GM23338 (cell line): ENCODE measurements around the gene CHST14. TPM values are rescaled to one million over a fixed set of nuclear protein-coding genes. Genes with fewer than 3 reads are reported as not detected.

Source experiments
- ATAC-seq: fragments of 200-7000 bp; cut with Tn5 transposase; 3 replicates; pipeline ENCODE4 v1.9.1; 2020
- DNase-seq: peaks from one replicate; pipeline ENCODE4 v3.0.0-alpha.2; 2015; ENCODE audit warnings: low spot score
- H2AFZ ChIP-seq: fragments of 200-600 bp; sonication (generic); 2 replicates; pipeline ENCODE4 v1.8.0; 2016; ENCODE audit warnings: antibody characterized with exemption, mild to moderate bottlenecking, moderate library complexity
- H3F3A ChIP-seq: fragments of 200-600 bp; sonication (generic); replicated peaks from 2 replicates; pipeline ENCODE4 v1.8.0; 2017; ENCODE audit warnings: antibody characterized with exemption, mixed run types, low read depth
- H3K27ac ChIP-seq: fragments of 200-600 bp; sonication (generic); 2 replicates; pipeline ENCODE4 v1.6.1; 2016; ENCODE audit warnings: low read depth
- H3K27me3 ChIP-seq: fragments of 200-600 bp; sonication (generic); 2 replicates; pipeline ENCODE4 v1.8.0; 2016; ENCODE audit warnings: mild to moderate bottlenecking, mixed run types, moderate library complexity; ENCODE audit not compliant: insufficient read depth
- H3K36me3 ChIP-seq: fragments of 200-600 bp; sonication (generic); 2 replicates; pipeline ENCODE4 v1.8.0; 2016; ENCODE audit warnings: mild to moderate bottlenecking; ENCODE audit not compliant: insufficient read depth
- H3K4me1 ChIP-seq: fragments of 200-600 bp; sonication (generic); 2 replicates; pipeline ENCODE4 v1.8.0; 2016; ENCODE audit warnings: mild to moderate bottlenecking, moderate library complexity; ENCODE audit not compliant: insufficient read depth
- H3K4me2 ChIP-seq: fragments of 200-600 bp; sonication (generic); 2 replicates; pipeline ENCODE4 v1.7.1; 2017; ENCODE audit warnings: mixed run types
- H3K4me3 ChIP-seq: fragments of 200-600 bp; sonication (generic); 2 replicates; pipeline ENCODE4 v1.6.1; 2016; ENCODE audit warnings: mixed run types
- H3K79me2 ChIP-seq: fragments of 200-600 bp; sonication (generic); replicated peaks from 2 replicates; pipeline ENCODE4 v1.8.0; 2017; ENCODE audit warnings: mild to moderate bottlenecking; ENCODE audit not compliant: insufficient read depth
- H3K9me2 ChIP-seq: fragments of 200-600 bp; sonication (generic); 2 replicates; pipeline ENCODE4 v1.8.0; 2017; ENCODE audit not compliant: insufficient read depth
- H4K20me1 ChIP-seq: fragments of 200-600 bp; sonication (generic); replicated peaks from 2 replicates; pipeline ENCODE4 v1.8.0; 2017; ENCODE audit warnings: mild to moderate bottlenecking; ENCODE audit not compliant: insufficient read depth
- H3K27ac Mint-ChIP-seq: 2 replicates; pipeline ENCODE4 v1.8.0; 2020; ENCODE audit warnings: inconsistent platforms, mild to moderate bottlenecking, moderate library complexity, mixed read lengths
- H3K27me3 Mint-ChIP-seq: 3 replicates; pipeline ENCODE4 v1.8.0; 2022; ENCODE audit warnings: low read depth, mild to moderate bottlenecking, moderate library complexity, mixed read lengths, inconsistent platforms; ENCODE audit not compliant: insufficient read depth, poor library complexity
- H3K36me3 Mint-ChIP-seq: 3 replicates; pipeline ENCODE4 v1.8.0; 2021; ENCODE audit warnings: low read depth, mild to moderate bottlenecking, inconsistent platforms, moderate library complexity, mixed read lengths
- H3K4me1 Mint-ChIP-seq: 3 replicates; pipeline ENCODE4 v1.8.0; 2020; ENCODE audit warnings: mild to moderate bottlenecking, inconsistent platforms, mixed read lengths
- H3K4me3 Mint-ChIP-seq: 3 replicates; pipeline ENCODE4 v1.8.0; 2021; ENCODE audit warnings: moderate library complexity, mild to moderate bottlenecking, inconsistent platforms, mixed read lengths
- H3K9me3 Mint-ChIP-seq: 3 replicates; pipeline ENCODE4 v1.8.0; 2020; ENCODE audit warnings: moderate library complexity, mild to moderate bottlenecking, inconsistent platforms, mixed read lengths
- CREB1 ChIP-seq: fragments of 250-450 bp; sonication (Bioruptor Pico); IDR thresholded peaks from 2 replicates; pipeline ENCODE4 v1.5.0; 2020; ENCODE audit warnings: low read depth, mild to moderate bottlenecking, moderate library complexity
- EZH2 ChIP-seq: fragments of 200-600 bp; sonication (generic); IDR thresholded peaks from one replicate; pipeline ENCODE4 v1.8.0; 2017; ENCODE audit warnings: antibody characterized with exemption, mild to moderate bottlenecking, low read depth; ENCODE audit not compliant: unreplicated experiment
- EZH2phosphoT487 ChIP-seq: fragments of 200-600 bp; sonication (generic); IDR thresholded peaks from one replicate; pipeline ENCODE4 v1.8.1; 2018; ENCODE audit warnings: antibody characterized with exemption; ENCODE audit not compliant: unreplicated experiment
- JUNB ChIP-seq: IDR thresholded peaks from one replicate; pipeline ENCODE4 v1.6.1; 2016; ENCODE audit warnings: antibody characterized with exemption; ENCODE audit not compliant: unreplicated experiment
- NANOG ChIP-seq: IDR thresholded peaks from 2 replicates; pipeline ENCODE4 v1.6.1; 2016; ENCODE audit warnings: antibody characterized with exemption, borderline replicate concordance
- POLR2AphosphoS5 ChIP-seq: IDR thresholded peaks from 2 replicates; pipeline ENCODE4 v1.6.1; 2016; ENCODE audit warnings: antibody characterized with exemption, low read depth
- REST ChIP-seq: IDR thresholded peaks from one replicate; pipeline ENCODE4 v1.6.1; 2018; ENCODE audit warnings: antibody characterized with exemption; ENCODE audit not compliant: unreplicated experiment
- STAT1 ChIP-seq: IDR thresholded peaks from one replicate; pipeline ENCODE4 v1.6.1; 2016; ENCODE audit warnings: antibody characterized with exemption; ENCODE audit not compliant: unreplicated experiment
- ZNF114 ChIP-seq: fragments of 250-450 bp; sonication (Bioruptor Pico); IDR thresholded peaks from 2 replicates; pipeline ENCODE4 v1.5.0; 2020; ENCODE audit warnings: mild to moderate bottlenecking, moderate library complexity
- ZNF331 ChIP-seq: fragments of 250-450 bp; sonication (Bioruptor Pico); IDR thresholded peaks from 2 replicates; pipeline ENCODE4 v1.5.0; 2020; ENCODE audit warnings: low read depth, mild to moderate bottlenecking, moderate library complexity
- polyA plus RNA-seq: library from polyadenylated mRNA; unstranded; fragments of >200 nt; fragmentation: Nextera tagmentation; extraction: Ambion mirVana; gene quantifications from 2 replicates; pipeline ENCODE4 v1.2.1, GENCODE V29; 2016
- total RNA-seq: library from RNA; depleted of rRNA; stranded (reverse); fragments of >200 nt; shearing (Covaris generic); gene quantifications from 2 replicates; pipeline ENCODE4 v1.2.3, GENCODE V29; 2014
- TF ChIP-seq, protein P1 (sequence below): IDR thresholded peaks from 2 replicates; pipeline ENCODE4 v1.6.1; 2016; ENCODE audit warnings: antibody characterized with exemption
- TF ChIP-seq, protein P2 (sequence below), 2 experiments: fragments of 200-600 bp in 1 of 2; sonication (generic) in 1 of 2; conservative IDR thresholded peaks; 2 replicates each; pipeline versions ENCODE4 v1.5.1 to v1.6.1; 2016 to 2017; ENCODE audit warnings: antibody characterized with exemption in 2 of 2, low read depth in 2 of 2, mild to moderate bottlenecking in 2 of 2, moderate library complexity in 1 of 2
- TF ChIP-seq, protein P3 (sequence below): fragments of 250-450 bp; sonication (Bioruptor Pico); IDR thresholded peaks from 2 replicates; pipeline ENCODE4 v1.5.0; 2020; ENCODE audit warnings: mild to moderate bottlenecking, moderate library complexity

Gene CHST14
- total and polyA plus RNA-seq, 2 experiments from 2014 or later, result 8.4 to 15.6 TPM

GRCh38 chr15:40435710-40436089, 35.1 kb upstream of the CHST14 start:
- Histone ChIP-seq H3K4me1 (peaks cover 36% of the 10 kb centered on the region), H3F3A (0 out of 2 replicates have a peak, but pooled peaks cover 9% of the 10 kb centered on the region), H3K9me2 (no peaks in the 10 kb centered on the region), H2AFZ (peak overlapping the region; percentile 94), H3K4me3 (peak overlapping the region; percentile 82), H3K79me2 (0 out of 2 replicates have a peak, but pooled peaks cover 2% of the 10 kb centered on the region), H3K4me2 (peak overlapping the region; percentile 100), H3K27ac (no peak overlapping the region), H3K27me3 (peaks cover 38% of the 10 kb centered on the region), H3K36me3 (no peaks in the 10 kb centered on the region), H4K20me1 (no peaks in the 10 kb centered on the region)
- ATAC-seq (no peak; the same call in 2 of the 3 replicates), DNase-seq (no peak)
- Mint-ChIP-seq H3K27me3 (peaks cover 46% of the 10 kb centered on the region), H3K36me3 (no peaks in the 10 kb centered on the region), H3K9me3 (no peaks in the 10 kb centered on the region), H3K4me3 (peak overlapping the region; percentile 70), H3K4me1 (peaks cover 38% of the 10 kb centered on the region), H3K27ac (no peak overlapping the region)
- no peak for TF ChIP-seq JUNB
- TF ChIP-seq, protein P1, sequence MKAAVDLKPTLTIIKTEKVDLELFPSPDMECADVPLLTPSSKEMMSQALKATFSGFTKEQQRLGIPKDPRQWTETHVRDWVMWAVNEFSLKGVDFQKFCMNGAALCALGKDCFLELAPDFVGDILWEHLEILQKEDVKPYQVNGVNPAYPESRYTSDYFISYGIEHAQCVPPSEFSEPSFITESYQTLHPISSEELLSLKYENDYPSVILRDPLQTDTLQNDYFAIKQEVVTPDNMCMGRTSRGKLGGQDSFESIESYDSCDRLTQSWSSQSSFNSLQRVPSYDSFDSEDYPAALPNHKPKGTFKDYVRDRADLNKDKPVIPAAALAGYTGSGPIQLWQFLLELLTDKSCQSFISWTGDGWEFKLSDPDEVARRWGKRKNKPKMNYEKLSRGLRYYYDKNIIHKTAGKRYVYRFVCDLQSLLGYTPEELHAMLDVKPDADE, result no peak
- TF ChIP-seq, protein P2, sequence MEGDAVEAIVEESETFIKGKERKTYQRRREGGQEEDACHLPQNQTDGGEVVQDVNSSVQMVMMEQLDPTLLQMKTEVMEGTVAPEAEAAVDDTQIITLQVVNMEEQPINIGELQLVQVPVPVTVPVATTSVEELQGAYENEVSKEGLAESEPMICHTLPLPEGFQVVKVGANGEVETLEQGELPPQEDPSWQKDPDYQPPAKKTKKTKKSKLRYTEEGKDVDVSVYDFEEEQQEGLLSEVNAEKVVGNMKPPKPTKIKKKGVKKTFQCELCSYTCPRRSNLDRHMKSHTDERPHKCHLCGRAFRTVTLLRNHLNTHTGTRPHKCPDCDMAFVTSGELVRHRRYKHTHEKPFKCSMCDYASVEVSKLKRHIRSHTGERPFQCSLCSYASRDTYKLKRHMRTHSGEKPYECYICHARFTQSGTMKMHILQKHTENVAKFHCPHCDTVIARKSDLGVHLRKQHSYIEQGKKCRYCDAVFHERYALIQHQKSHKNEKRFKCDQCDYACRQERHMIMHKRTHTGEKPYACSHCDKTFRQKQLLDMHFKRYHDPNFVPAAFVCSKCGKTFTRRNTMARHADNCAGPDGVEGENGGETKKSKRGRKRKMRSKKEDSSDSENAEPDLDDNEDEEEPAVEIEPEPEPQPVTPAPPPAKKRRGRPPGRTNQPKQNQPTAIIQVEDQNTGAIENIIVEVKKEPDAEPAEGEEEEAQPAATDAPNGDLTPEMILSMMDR (conservative IDR thresholded peaks at IDR 0.05; ENCODE audit: low read depth in 2 of 2), result no peak
- TF ChIP-seq, protein P3, sequence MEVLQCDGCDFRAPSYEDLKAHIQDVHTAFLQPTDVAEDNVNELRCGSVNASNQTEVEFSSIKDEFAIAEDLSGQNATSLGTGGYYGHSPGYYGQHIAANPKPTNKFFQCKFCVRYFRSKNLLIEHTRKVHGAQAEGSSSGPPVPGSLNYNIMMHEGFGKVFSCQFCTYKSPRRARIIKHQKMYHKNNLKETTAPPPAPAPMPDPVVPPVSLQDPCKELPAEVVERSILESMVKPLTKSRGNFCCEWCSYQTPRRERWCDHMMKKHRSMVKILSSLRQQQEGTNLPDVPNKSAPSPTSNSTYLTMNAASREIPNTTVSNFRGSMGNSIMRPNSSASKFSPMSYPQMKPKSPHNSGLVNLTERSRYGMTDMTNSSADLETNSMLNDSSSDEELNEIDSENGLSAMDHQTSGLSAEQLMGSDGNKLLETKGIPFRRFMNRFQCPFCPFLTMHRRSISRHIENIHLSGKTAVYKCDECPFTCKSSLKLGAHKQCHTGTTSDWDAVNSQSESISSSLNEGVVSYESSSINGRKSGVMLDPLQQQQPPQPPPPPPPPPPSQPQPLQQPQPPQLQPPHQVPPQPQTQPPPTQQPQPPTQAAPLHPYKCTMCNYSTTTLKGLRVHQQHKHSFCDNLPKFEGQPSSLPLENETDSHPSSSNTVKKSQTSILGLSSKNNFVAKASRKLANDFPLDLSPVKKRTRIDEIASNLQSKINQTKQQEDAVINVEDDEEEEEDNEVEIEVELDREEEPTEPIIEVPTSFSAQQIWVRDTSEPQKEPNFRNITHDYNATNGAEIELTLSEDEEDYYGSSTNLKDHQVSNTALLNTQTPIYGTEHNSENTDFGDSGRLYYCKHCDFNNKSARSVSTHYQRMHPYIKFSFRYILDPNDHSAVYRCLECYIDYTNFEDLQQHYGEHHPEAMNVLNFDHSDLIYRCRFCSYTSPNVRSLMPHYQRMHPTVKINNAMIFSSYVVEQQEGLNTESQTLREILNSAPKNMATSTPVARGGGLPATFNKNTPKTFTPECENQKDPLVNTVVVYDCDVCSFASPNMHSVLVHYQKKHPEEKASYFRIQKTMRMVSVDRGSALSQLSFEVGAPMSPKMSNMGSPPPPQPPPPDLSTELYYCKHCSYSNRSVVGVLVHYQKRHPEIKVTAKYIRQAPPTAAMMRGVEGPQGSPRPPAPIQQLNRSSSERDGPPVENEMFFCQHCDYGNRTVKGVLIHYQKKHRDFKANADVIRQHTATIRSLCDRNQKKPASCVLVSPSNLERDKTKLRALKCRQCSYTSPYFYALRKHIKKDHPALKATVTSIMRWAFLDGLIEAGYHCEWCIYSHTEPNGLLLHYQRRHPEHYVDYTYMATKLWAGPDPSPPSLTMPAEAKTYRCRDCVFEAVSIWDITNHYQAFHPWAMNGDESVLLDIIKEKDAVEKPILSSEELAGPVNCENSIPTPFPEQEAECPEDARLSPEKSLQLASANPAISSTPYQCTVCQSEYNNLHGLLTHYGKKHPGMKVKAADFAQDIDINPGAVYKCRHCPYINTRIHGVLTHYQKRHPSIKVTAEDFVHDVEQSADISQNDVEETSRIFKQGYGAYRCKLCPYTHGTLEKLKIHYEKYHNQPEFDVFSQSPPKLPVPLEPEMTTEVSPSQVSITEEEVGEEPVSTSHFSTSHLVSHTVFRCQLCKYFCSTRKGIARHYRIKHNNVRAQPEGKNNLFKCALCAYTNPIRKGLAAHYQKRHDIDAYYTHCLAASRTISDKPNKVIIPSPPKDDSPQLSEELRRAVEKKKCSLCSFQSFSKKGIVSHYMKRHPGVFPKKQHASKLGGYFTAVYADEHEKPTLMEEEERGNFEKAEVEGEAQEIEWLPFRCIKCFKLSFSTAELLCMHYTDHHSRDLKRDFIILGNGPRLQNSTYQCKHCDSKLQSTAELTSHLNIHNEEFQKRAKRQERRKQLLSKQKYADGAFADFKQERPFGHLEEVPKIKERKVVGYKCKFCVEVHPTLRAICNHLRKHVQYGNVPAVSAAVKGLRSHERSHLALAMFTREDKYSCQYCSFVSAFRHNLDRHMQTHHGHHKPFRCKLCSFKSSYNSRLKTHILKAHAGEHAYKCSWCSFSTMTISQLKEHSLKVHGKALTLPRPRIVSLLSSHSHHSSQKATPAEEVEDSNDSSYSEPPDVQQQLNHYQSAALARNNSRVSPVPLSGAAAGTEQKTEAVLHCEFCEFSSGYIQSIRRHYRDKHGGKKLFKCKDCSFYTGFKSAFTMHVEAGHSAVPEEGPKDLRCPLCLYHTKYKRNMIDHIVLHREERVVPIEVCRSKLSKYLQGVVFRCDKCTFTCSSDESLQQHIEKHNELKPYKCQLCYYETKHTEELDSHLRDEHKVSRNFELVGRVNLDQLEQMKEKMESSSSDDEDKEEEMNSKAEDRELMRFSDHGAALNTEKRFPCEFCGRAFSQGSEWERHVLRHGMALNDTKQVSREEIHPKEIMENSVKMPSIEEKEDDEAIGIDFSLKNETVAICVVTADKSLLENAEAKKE (CRISPR knock-in tag), result no peak
- no peak for TF ChIP-seq ZNF331 (CRISPR knock-in tag)
- no peak for TF ChIP-seq POLR2AphosphoS5
- TF ChIP-seq CREB1, result no peak
- TF ChIP-seq ZNF114 (CRISPR knock-in tag), result no peak
- no peak for TF ChIP-seq EZH2
- no peak for TF ChIP-seq REST
- no peak for TF ChIP-seq STAT1
- TF ChIP-seq EZH2phosphoT487, result no peak
- TF ChIP-seq NANOG, result no peak
